Liver (tissue), 9 donors: ENCODE data around the gene TSPAN7. TPM values are rescaled to one million over a fixed set of nuclear protein-coding genes. Genes with fewer than 3 reads are reported as not detected.

Experiments used
- DNase-seq: peaks from one replicate; pipeline ENCODE4 v3.0.0-alpha.2; 2017; ENCODE audit warnings: low spot score
- H3K27ac ChIP-seq, 2 donors: one replicate each; pipeline ENCODE4 v1.7.0; 2013; ENCODE audit warnings: inconsistent platforms in 2 of 2, low read length in 2 of 2, control low read depth in 1 of 2, low read depth in 1 of 2, mild to moderate bottlenecking in 1 of 2
- H3K27me3 ChIP-seq, 4 donors: one replicate each; pipeline versions ENCODE4 v1.6.1 to v1.7.0; 2013; ENCODE audit warnings: low read length in 3 of 4, inconsistent platforms in 1 of 4, mild to moderate bottlenecking in 1 of 4, moderate library complexity in 1 of 4; ENCODE audit not compliant: control insufficient read depth in 4 of 4, insufficient read depth in 4 of 4
- H3K36me3 ChIP-seq, 4 donors: one replicate each; pipeline versions ENCODE4 v1.6.1 to v1.7.0; 2013; ENCODE audit warnings: low read length in 3 of 4, mild to moderate bottlenecking in 3 of 4, low read depth in 1 of 4, moderate library complexity in 1 of 4; ENCODE audit not compliant: control insufficient read depth in 4 of 4, insufficient read depth in 3 of 4
- H3K4me1 ChIP-seq, 4 donors: one replicate each; pipeline versions ENCODE4 v1.6.1 to v1.7.0; 2013; ENCODE audit warnings: low read length in 3 of 4, mild to moderate bottlenecking in 3 of 4, moderate library complexity in 1 of 4; ENCODE audit not compliant: control insufficient read depth in 4 of 4, insufficient read depth in 4 of 4
- H3K4me3 ChIP-seq, 3 donors: one replicate each; pipeline versions ENCODE4 v1.6.1 to v1.7.0; 2013; ENCODE audit warnings: low read length in 3 of 3, control low read depth in 1 of 3, low read depth in 1 of 3, mild to moderate bottlenecking in 1 of 3
- H3K9ac ChIP-seq, 2 donors: one replicate each; pipeline ENCODE4 v1.7.0; 2013; ENCODE audit warnings: low read length in 2 of 2, mild to moderate bottlenecking in 2 of 2, moderate library complexity in 2 of 2, control low read depth in 1 of 2, low read depth in 1 of 2
- H3K9me3 ChIP-seq, 4 donors: one replicate each; pipeline versions ENCODE4 v1.6.1 to v1.7.0; 2013; ENCODE audit warnings: low read length in 3 of 4; ENCODE audit not compliant: control insufficient read depth in 4 of 4
- ATF3 ChIP-seq: IDR thresholded peaks from 2 replicates; pipeline ENCODE4 v1.6.1; 2016; ENCODE audit warnings: antibody characterized with exemption
- CTCF ChIP-seq: fragments of 150-350 bp; IDR thresholded peaks from 2 replicates; pipeline ENCODE4 v1.5.1; 2017; ENCODE audit warnings: improper control_type of control experiment, low read depth, low read length; ENCODE audit not compliant: missing input control
- EGR1 ChIP-seq, 2 donors: IDR thresholded peaks; 2 replicates each; pipeline ENCODE4 v1.6.1; 2016 to 2018; ENCODE audit warnings: antibody characterized with exemption in 2 of 2, low read depth in 2 of 2
- FOXA1 ChIP-seq: IDR thresholded peaks from 2 replicates; pipeline ENCODE4 v1.6.1; 2016; ENCODE audit warnings: antibody characterized with exemption
- FOXA2 ChIP-seq: IDR thresholded peaks from 2 replicates; pipeline ENCODE4 v1.6.1; 2016; ENCODE audit warnings: antibody characterized with exemption
- GABPA ChIP-seq, 2 donors: IDR thresholded peaks in 1 of 2; conservative IDR thresholded peaks in 1 of 2; 2 replicates each; pipeline ENCODE4 v1.6.1; 2016; ENCODE audit warnings: antibody characterized with exemption in 2 of 2, mild to moderate bottlenecking in 1 of 2, moderate library complexity in 1 of 2
- HNF4A ChIP-seq, 2 donors: conservative IDR thresholded peaks; 2 replicates each; pipeline ENCODE4 v1.6.1; 2016; ENCODE audit warnings: antibody characterized with exemption in 2 of 2, mild to moderate bottlenecking in 2 of 2
- HNF4G ChIP-seq: IDR thresholded peaks from 2 replicates; pipeline ENCODE4 v1.6.1; 2016; ENCODE audit warnings: antibody characterized with exemption
- MAX ChIP-seq: IDR thresholded peaks from 2 replicates; pipeline ENCODE4 v1.6.1; 2016; ENCODE audit warnings: antibody characterized with exemption
- NR2F2 ChIP-seq: IDR thresholded peaks from 2 replicates; pipeline ENCODE4 v1.6.1; 2016; ENCODE audit warnings: antibody characterized with exemption
- RAD21 ChIP-seq, 2 donors: IDR thresholded peaks; 2 replicates each; pipeline ENCODE4 v1.6.1; 2016; ENCODE audit warnings: antibody characterized with exemption in 2 of 2, mild to moderate bottlenecking in 2 of 2
- REST ChIP-seq: IDR thresholded peaks from 2 replicates; pipeline ENCODE4 v1.6.1; 2016; ENCODE audit warnings: antibody characterized with exemption, mild to moderate bottlenecking
- RXRA ChIP-seq, 2 donors: IDR thresholded peaks; 2 replicates each; pipeline ENCODE4 v1.6.1; 2017 to 2018; ENCODE audit warnings: antibody characterized with exemption in 2 of 2, mild to moderate bottlenecking in 1 of 2
- SP1 ChIP-seq: IDR thresholded peaks from 2 replicates; pipeline ENCODE4 v1.6.1; 2018; ENCODE audit warnings: antibody characterized with exemption, mild to moderate bottlenecking
- TAF1 ChIP-seq: conservative IDR thresholded peaks from 2 replicates; pipeline ENCODE4 v1.6.1; 2016; ENCODE audit warnings: antibody characterized with exemption, mild to moderate bottlenecking
- YY1 ChIP-seq: IDR thresholded peaks from 2 replicates; pipeline ENCODE4 v1.6.1; 2016; ENCODE audit warnings: antibody characterized with exemption, mild to moderate bottlenecking
- ZBTB33 ChIP-seq: IDR thresholded peaks from 2 replicates; pipeline ENCODE4 v1.6.1; 2016; ENCODE audit warnings: antibody characterized with exemption
- WGBS: extraction: QIAGEN DNeasy Blood & Tissue Kit; methylation state at CpG from one replicate; pipeline ENCODE4 v1.1.7; 2013; 5-methylcytosine and 5-hydroxymethylcytosine counted together
- polyA plus RNA-seq, 2 donors: library from polyadenylated mRNA; stranded (reverse) in 1 of 2; unstranded in 1 of 2; fragments of 200-250 nt in 1 of 2; fragments of >200 nt in 1 of 2; fragmentation: Nextera tagmentation in 1 of 2; extraction: Ambion mirVana in 1 of 2; gene quantifications; one replicate each; pipeline versions ENCODE4 v1.2.1 to v1.2.3, GENCODE V29; 2013 to 2015
- total RNA-seq, 2 donors: library from RNA; depleted of rRNA; stranded (reverse); fragments of >200 nt; gene quantifications; one replicate each; pipeline ENCODE4 v1.2.3, GENCODE V29; 2014
- donor health status: healthy.
- donor health status: healthy.
- donor health status: healthy.
- donor health status: healthy.
- donor health status: healthy.

The TSPAN7 gene
- total and polyA plus RNA-seq, 4 donors = 10.1 to 26.2 (median 17.6) TPM

GRCh38 chrX:38594434-38594833, 33.1 kb downstream of the TSPAN7 start:
- WGBS = 94% methylated on average over 2 of the region's 2 CpGs
- Histone ChIP-seq H3K27ac (no peak overlapping the region), H3K4me3 (no peak overlapping the region), H3K36me3 (no peaks in the 10 kb centered on the region), H3K27me3 (no peaks in the 10 kb centered on the region), H3K9ac (no peak overlapping the region), H3K4me1 (no peaks in the 10 kb centered on the region), H3K9me3 (no peaks in the 10 kb centered on the region)
- TF ChIP-seq REST (no peak), FOXA1 (no peak), NR2F2 (no peak), ZBTB33 (no peak), FOXA2 (no peak), HNF4A (conservative IDR thresholded peaks at IDR 0.05) (no peak), YY1 (no peak), CTCF (no peak), EGR1 (IDR thresholded peaks at IDR 0.05; ENCODE audit: low read depth in 2 of 2) (no peak), ATF3 (no peak), TAF1 (no peak), MAX (no peak), GABPA (IDR thresholded peaks at IDR 0.05 in 1 of 2, conservative IDR thresholded peaks at IDR 0.05 in 1 of 2) (no peak), RAD21 (IDR thresholded peaks at IDR 0.05) (no peak), HNF4G (no peak)
- no peak for DNase-seq

GRCh38 chrX:38595801-38596200, 34.5 kb downstream of the TSPAN7 start:
- H3K27ac ChIP-seq = no peak overlapping the region
- 74% methylated on average over 1 of the region's 1 CpG for WGBS
- no peaks in the 10 kb centered on the region for H3K36me3 ChIP-seq
- no peaks in the 10 kb centered on the region for H3K4me1 ChIP-seq
- no peak overlapping the region for H3K9ac ChIP-seq
- DNase-seq = no peak
- TF ChIP-seq ATF3 (no peak), GABPA (IDR thresholded peaks at IDR 0.05 in 1 of 2, conservative IDR thresholded peaks at IDR 0.05 in 1 of 2) (no peak), ZBTB33 (no peak), FOXA1 (no peak), EGR1 (IDR thresholded peaks at IDR 0.05; ENCODE audit: low read depth in 2 of 2) (no peak), HNF4G (no peak), FOXA2 (no peak), MAX (no peak), RXRA (IDR thresholded peaks at IDR 0.05) (no peak), TAF1 (no peak), REST (no peak), HNF4A (conservative IDR thresholded peaks at IDR 0.05) (no peak), SP1 (no peak), RAD21 (IDR thresholded peaks at IDR 0.05) (no peak)
- no peaks in the 10 kb centered on the region for H3K27me3 ChIP-seq
- H3K4me3 ChIP-seq = no peak overlapping the region
- no peaks in the 10 kb centered on the region for H3K9me3 ChIP-seq
